Spleen (tissue), 3 donors: ENCODE results near the gene ZDHHC3.

ENCODE experiments used
- POLR2A ChIP-seq, 3 donors: fragments of 450-650 bp; IDR thresholded peaks; one replicate each; pipeline ENCODE4 v1.5.1; 2017; ENCODE audit warnings: antibody characterized with exemption in 3 of 3, mild to moderate bottlenecking in 1 of 3
- POLR2AphosphoS5 ChIP-seq, 3 donors: sonication (generic); formaldehyde crosslinking; IDR thresholded peaks; one replicate each; pipeline ENCODE4 v1.5.1; 2017; ENCODE audit warnings: antibody characterized with exemption in 3 of 3

- no peak for TF ChIP-seq POLR2A (IDR thresholded peaks at IDR 0.05)
- TF ChIP-seq POLR2AphosphoS5 (IDR thresholded peaks at IDR 0.05) = no peak
Observed at GRCh38 chr3:44892689-44893088, 83.3 kb downstream of the ZDHHC3 start.
